Stimulated activated CD8-positive, alpha-beta memory T cell treated with anti-CD3 and anti-CD28 coated beads, Interleukin-12 subunit alpha, Interleukin-12 subunit beta, amount 100 ng/mL, for 24 hours (primary cell): ENCODE results near the gene KCNC2.
"Not testable (repeated sequence)": the region's sequence is repeated elsewhere in the genome, so short reads cannot be mapped to it uniquely, and the experiment has no call there.

Experiments used
- DNase-seq: peaks from one replicate; pipeline ENCODE4 v3.0.0-alpha.2; 2020; ENCODE audit errors: extremely low read depth

KCNC2 gene

DNA sequence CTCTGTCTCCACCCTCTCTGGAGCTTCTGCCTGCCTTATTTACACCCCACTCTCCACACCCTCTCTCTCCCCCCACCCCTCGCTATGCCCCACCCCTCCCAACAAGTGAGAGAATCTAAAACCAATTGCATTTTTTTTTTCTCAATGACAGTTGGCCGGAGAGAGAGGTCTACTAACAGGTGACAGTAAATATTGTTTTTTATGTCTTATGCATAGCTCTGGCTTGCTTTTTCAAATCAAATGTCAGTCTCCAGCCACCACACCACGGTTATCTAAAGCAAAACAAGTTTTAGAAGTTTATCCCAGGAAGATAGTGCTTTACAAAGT lies at the start of gene KCNC2:
TSS of gene KCNC2 (minus strand) at position 28 of the 327 bp plus-strand sequence.
- DNase-seq, result no peak

DNA sequence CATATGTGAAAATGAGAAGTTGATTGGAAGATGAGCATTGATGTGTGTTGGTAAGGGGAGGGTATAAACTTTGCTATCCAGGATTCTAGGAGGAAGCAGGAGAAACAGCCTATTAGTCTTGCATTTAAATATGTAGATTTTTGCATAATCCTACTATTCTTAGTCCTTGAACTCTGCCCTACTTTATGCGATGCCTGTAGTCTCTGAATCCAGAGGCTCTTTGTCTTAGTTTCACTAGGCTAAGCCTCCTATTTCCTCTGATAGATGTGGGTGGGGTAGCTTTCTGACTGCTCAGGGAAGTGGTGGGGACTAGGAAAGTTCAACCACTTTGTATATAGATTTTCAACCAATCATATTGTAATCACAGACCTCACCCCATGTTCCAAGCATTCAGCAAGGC lies 49.5 kb upstream of the KCNC2 start:
- no peak for DNase-seq

GRCh38 chr12:75257510-75257909 lies 47.9 kb upstream of the KCNC2 start:
- no peak for DNase-seq

DNA sequence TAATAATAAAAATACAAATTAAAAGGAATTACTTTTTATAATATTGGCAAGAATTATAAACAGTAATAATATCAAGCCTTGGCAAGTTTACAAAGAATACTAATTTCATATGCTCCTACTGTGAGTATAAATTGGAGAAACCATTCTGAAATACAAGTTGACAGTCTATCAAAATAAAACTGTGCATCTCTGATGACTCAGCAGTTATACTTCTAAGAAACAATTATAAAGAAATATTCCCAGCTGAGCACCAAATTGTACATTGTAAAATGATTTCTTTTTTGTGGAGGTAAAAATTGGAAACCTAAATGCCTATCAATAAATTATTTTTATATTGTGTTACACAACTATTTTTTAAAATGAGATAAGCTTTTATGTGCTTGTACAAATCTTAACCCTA lies 35.5 kb upstream of the KCNC2 start:
- DNase-seq, result no peak

DNA sequence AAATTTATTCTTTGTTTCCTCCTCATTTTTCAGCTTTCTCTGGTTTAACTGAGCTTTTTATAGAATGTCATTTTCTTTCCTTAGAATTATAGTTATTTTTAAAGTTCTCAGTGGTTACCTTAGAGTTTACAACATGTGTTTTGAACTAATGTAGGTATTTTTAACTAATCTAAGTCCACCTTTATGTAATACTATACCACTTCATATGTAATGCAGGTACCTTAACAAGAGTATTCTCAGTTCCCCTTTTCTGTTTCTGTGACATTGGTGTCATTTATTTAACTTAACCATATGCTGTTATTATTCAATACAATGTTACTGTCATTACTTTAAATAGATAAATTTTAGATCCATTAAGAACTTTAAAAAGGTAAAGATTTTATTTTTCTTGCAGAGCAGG lies 30.3 kb upstream of the KCNC2 start:
- DNase-seq, result no peak

DNA sequence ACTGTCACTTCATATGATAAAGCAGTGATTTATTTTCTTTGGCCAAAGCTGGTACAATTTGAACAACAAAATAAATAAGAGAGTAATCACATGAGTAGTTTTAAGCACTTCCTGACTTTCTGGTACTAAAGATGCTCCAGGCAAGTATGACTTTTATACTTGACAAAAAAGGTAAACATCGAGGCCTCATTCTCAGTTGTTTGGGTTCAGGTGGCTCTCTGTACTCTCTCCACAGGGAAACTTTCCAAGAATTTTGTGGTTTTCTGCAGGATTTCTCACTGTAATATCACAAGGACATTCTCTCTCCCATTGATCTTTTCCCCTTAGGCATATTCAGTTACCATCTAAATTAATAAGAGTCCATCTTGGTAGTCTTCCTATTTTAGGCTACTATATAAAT lies 26.6 kb upstream of the KCNC2 start:
- DNase-seq, result no peak

DNA sequence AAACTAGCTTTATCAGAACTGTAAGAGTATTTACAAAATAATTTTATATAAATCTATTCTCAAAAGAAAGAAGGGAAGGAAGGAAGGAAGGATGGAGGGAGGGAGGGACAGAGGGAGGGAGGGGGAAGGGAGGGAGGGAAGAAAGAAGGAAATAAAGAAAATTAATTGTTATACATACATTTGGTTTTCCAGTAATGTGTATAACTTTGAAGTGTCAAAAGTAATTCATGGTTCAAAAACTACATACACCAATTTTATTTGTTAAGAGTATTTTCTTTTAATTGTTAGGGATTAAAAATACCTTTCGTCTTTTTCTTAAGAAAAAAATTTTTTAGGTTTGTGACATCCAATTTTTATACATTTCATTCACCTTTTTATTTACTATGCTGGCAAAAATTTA lies 17.5 kb upstream of the KCNC2 start:
- DNase-seq, result no peak

DNA sequence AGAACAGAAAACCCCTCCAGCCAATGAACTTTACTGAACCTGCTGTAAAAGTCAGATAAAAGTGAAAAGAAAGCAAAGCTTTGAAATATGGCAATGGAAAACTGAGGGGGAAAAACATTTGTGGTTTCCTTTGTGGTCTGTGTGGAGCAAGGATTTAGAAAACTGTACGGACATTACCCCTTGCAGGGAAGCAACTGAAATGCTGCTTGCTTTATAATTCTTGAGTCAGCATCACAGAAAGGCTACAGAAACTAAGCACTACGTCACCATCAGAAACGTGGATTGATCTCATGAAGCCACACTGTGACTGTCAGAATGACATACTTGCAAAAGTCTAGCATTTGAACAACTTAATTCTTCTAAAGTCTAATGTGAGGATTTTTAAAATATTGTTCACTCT lies 2.4 kb upstream of the KCNC2 start:
- no peak for DNase-seq

GRCh38 chr12:75208856-75209811 lies 505 bp downstream of the KCNC2 start:
- DNase-seq, result no peak

DNA sequence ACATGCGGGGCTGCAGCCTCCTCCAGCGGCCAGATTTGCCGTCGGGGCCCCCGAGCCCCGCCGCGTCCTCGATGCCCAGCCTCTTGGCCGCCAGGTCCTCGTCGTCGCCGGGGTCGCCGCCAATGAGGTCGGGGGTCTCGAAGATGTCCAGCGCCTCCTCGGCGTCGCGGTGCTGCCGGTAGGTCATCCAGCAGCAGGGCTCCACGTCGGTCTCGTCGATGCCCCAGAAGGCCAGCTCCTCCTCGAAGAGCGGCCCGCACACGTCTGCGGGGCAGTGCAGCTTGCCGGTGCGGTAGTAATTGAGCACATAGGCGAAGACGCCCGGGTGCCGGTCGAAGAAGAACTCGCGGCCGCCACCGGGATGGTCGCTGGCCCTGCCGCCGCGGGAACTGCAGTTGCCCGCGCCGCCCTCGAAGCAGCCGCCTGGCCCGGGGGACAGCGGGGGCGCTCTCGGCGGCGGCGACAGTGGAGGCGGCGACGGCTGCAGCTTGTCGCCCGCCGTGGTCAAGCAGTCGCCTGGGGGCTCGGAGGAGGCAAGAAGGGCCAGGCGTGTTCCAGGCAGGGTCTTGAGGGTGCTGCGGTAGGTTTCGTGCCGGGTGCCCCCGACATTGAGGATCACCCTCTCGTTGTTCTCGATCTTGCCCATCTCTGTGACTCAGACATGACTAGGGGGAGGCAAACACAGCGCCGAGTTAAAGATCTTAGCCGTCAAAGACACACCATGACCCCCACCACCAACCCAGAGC lies 2.1 kb downstream of the KCNC2 start:
- DNase-seq, result no peak

DNA sequence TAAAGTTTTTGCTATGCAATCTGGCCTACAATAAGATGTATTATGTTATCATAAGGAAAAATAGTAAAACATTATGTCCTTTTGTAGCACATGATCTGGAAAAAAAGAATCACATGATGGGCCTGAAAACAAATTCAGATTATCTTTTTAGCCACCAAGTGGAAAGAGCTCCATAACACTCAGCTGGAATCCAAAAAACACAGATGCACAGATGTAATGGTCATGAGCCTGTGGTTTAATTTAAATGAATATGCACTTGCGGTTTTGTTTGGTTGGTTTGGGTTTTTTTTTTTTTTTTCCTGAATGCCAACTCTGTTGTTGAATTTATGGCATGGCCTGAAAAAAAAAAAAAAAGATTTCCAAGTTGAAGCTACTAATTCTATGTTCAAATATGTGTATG lies 4.1 kb downstream of the KCNC2 start:
- DNase-seq, result no peak

DNA sequence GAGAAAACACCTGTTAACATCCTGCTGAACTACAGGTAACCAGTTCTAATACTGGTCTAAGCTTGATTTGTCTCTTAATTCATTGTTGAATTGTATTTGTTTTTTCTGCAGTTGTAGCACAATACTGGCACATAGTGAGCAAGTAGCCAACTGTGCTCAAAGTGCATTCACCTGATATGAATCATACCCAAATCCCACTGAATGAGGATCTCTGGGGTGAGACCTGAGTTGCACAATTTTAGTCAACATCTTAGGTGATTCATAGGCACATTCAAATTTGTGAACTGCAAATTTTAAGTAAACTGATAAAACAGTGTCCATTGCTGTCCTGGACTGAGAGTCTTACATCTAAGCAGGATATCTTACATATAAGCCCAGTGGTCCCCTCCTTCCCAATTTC lies 12.8 kb downstream of the KCNC2 start:
- no peak for DNase-seq

DNA sequence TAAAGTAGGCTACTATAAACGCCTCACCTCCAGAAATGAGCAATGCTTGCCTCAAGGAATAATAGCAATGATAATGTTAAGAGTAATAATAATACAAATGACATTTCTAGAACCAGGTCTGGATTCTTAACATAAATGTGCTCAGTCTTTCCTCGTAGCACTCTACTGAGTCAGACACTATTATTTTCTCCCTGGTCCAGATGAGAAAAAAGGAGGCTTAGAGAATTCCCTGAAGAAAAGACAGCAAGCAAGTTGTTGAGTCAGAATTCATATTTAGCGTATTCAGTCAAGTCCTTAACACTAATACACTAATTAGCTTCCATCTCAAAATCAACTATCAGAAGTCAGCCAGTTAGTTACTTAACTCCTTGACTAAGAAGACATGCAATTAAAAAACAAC lies 13.2 kb downstream of the KCNC2 start:
- DNase-seq, result no peak

GRCh38 chr12:75194250-75194649 lies 15.4 kb downstream of the KCNC2 start:
- DNase-seq, result no peak

DNA sequence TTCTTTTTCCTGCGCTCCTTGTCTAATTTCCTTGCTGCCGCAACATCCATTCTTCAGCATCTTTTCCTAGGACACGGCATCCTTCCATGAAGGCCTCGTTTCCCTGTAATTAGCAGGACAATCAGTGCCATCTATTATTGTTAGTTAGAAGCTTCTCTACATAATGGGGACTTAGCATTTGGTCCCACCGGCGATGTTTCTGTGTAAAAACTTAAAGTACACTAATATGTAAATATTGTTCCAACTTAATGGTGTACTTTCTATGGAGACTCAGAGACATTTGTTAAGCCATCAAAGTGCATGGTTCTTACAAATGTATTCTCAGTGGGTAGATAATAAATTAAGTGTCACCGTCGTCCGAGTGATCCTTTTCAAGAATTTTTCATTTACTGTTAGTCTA lies 17.4 kb downstream of the KCNC2 start:
- no peak for DNase-seq

DNA sequence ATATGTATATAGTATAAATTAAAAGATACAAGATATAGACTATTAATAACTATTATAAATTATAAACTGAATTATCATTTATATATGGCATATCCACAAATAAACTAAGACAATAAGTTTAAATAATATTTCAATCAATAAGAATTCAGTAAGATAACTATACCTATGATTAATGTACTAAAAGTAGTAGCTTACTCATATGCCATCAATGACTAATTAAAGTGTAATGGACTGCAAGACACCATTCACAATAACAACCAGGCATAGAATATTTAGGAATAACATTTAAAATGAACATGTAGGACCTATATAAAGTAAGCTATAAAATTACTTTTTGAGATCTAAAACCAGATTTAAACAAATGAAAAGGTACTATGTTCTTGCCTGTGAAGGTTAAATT lies 18.8 kb downstream of the KCNC2 start:
- no peak for DNase-seq

GRCh38 chr12:75185881-75186280 lies 23.8 kb downstream of the KCNC2 start:
- DNase-seq, result not testable (repeated sequence)

GRCh38 chr12:75184516-75184915 lies 25.1 kb downstream of the KCNC2 start:
- DNase-seq, result no peak

- DNase-seq, result no peak
These were observed 25.7 kb downstream of the KCNC2 start for GRCh38 chr12:75183967-75184366.

DNA sequence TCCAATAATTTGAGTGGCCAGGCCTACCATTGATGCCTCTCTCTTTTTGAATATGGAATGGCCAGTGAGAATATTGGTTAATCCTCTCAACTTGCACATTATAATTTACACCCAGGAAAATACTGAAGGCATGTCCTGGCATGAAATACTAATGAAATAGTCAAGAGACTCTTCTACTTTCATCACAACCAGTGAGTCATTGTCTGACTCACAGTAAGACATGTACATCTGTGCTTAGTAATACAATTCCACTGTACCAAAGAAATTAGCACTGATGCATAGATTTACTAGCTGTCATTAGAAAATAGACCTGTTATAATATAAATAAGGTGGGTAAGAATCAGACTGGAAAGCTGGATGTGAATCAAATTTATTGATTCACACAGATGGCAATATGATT lies 31.6 kb downstream of the KCNC2 start:
- no peak for DNase-seq

DNA sequence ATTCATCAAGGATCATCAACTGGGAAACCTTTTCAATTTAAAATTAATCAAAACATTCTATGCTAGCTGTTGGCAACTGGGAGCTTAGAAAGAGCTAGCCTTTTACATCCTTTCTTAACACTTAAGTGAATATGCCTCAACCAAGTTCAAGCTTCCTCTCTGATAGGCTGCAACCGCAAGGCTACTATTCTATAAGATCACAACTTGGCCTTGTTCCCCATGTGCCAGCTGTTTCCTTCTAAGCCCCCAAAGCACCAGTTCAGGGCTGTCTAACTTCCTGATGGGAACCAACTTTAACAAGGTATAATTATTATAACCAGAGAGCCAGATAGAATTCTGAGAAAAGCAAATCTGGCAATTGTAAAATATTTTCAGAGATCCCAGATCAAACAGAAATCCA lies 37.0 kb downstream of the KCNC2 start:
- no peak for DNase-seq

- no peak for DNase-seq
These were observed 38.9 kb downstream of the KCNC2 start for GRCh38 chr12:75170640-75171185.

DNA sequence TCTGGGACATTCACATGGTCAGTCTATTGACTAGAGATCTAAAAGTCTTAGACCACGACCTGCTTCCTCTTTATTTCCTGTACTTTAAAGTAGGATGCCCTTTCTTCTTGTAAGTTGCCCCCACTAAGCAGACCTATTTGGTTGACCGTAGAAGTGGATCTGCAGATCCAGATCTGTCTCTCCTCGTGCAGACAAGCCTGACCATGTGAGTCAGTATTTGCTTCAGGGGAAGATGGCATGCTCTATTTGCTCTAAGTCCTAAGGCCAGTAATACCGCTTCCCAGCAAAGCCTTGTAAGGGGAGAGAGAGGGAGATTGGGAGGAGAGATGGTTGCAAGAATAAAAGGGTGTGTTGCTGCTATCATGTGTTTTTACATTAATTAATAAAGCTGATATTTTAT lies 46.8 kb downstream of the KCNC2 start:
- DNase-seq, result no peak
